Epithelial cell of proximal tubule (primary cell): ENCODE measurements around the gene RTN1. TPM values are rescaled to one million over a fixed set of nuclear protein-coding genes. Genes with fewer than 3 reads are reported as not detected.
A peak's percentile ranks its signal among the peaks of the same experiment; 100 is the strongest.

ENCODE experiments used
- DNase-seq: peaks from one replicate; pipeline ENCODE4 v3.0.0-alpha.2; 2011; ENCODE audit warnings: low read depth
- H3K4me3 ChIP-seq: 2 replicates; pipeline ENCODE4 v1.5.1; 2011; ENCODE audit warnings: low read depth, mild to moderate bottlenecking, low read length
- CTCF ChIP-seq: conservative IDR thresholded peaks from 2 replicates; pipeline ENCODE4 v1.5.1; 2012; ENCODE audit warnings: low read depth, mild to moderate bottlenecking, low read length
- total RNA-seq: library from RNA; depleted of rRNA; stranded (reverse); fragments of >200 nt; gene quantifications from 2 replicates; pipeline ENCODE4 v1.2.3, GENCODE V29; 2015

RTN1 gene
- total RNA-seq, 1 donor from 2014 or later, result 0.35 TPM

- no peak overlapping the region for H3K4me3 ChIP-seq
- TF ChIP-seq CTCF, result no peak
- DNase-seq, result no peak
Measured at GRCh38 chr14:59638885-59639284, 231.7 kb downstream of the RTN1 start.

GRCh38 chr14:59634617-59635016 lies 236.0 kb downstream of the RTN1 start:
- H3K4me3 ChIP-seq, result no peak overlapping the region
- no peak for TF ChIP-seq CTCF
- no peak for DNase-seq

GRCh38 chr14:59633486-59633885 lies 237.1 kb downstream of the RTN1 start:
- no peak for TF ChIP-seq CTCF
- DNase-seq, result no peak
- no peak overlapping the region for H3K4me3 ChIP-seq

GRCh38 chr14:59632381-59632780 lies 238.2 kb downstream of the RTN1 start:
- peak; percentile 79 for TF ChIP-seq CTCF
- no peak overlapping the region for H3K4me3 ChIP-seq
- DNase-seq, result peak; percentile 4

- H3K4me3 ChIP-seq, result no peak overlapping the region
- peak; percentile 44 for TF ChIP-seq CTCF
- no peak for DNase-seq
Measured at GRCh38 chr14:59631237-59631636, 239.3 kb downstream of the RTN1 start.

GRCh38 chr14:59630288-59630963 lies 240.2 kb downstream of the RTN1 start:
- TF ChIP-seq CTCF, result no peak
- H3K4me3 ChIP-seq, result no peak overlapping the region
- no peak for DNase-seq
